HG03159 (cell line): ENCODE results near the gene KRTAP10-3.
"Not testable (repeated sequence)": the region's sequence is repeated elsewhere in the genome, so short reads cannot be mapped to it uniquely, and the experiment has no call there.

ENCODE experiments used
- ATAC-seq: cut with Tn5 transposase; IDR thresholded peaks from one replicate; pipeline ENCODE4 v1.9.1; 2021; ENCODE audit warnings: mild to moderate bottlenecking, moderate library complexity; ENCODE audit not compliant: unreplicated experiment

Gene KRTAP10-3

DNA sequence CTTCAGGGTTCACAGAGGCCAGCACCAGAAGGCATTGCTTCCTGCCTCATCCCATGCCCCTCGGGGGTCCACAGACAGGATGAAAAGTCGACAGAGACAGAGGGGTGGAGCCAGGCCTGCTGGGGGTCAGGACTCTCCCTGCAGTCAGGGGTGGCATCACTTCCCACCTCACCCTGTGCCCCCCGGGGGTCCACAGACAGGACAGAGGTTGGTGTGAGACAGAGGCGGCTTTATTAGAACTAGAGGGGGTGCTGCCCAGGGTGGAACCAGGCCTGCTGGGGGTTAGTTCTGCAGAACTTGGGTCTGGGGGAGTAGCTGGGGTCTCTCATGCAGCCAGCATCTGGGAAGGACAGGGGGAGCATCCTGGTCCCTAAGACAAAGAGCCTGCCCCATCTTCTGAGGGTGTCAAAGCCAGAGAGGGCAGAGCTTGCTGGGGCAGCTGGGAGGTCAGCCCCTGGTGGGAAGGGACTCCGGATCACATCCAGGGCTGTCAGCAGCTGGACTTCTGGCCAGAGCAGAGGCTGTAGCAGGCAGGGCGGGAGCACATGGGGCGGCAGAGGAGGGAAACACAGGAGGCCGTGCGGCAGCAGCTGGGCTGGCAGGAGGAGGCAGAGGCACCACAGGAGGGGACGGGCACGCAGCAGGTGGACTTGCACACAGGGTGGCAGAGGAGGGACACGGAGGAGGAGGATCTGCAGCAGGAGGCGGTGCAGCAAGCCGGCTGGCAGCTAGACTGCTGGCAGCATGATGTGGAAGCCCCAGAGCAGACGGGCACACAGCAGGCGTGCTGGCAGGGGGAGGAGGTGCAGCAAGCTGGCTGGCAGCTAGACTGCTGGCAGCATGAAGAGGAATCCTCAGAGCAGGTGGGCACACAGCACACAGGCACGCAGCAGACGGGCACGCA, 32.6 kb upstream of the KRTAP10-3 start:
- not testable (repeated sequence) for ATAC-seq

DNA sequence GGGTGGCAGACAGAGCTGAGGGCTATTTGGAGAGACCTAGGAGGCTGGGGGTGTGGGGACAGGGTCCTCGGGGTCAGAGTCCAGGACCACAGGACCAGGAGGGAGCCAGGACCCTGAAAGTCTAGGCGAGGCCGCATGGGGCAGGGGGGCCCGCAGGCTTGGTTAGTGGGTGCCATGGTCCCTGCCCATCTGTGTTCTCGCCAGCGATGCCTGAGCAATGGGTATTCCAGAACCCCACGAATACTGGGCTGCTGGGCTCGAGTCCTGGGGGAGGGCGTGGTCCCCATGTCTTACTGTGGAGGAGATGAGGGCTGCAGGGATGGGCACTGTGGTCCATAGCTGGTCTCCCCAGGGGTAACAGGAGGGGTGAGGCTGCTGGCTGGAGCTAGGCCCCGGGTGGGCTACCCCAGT, 31.7 kb upstream of the KRTAP10-3 start:
- ATAC-seq, result no peak

DNA sequence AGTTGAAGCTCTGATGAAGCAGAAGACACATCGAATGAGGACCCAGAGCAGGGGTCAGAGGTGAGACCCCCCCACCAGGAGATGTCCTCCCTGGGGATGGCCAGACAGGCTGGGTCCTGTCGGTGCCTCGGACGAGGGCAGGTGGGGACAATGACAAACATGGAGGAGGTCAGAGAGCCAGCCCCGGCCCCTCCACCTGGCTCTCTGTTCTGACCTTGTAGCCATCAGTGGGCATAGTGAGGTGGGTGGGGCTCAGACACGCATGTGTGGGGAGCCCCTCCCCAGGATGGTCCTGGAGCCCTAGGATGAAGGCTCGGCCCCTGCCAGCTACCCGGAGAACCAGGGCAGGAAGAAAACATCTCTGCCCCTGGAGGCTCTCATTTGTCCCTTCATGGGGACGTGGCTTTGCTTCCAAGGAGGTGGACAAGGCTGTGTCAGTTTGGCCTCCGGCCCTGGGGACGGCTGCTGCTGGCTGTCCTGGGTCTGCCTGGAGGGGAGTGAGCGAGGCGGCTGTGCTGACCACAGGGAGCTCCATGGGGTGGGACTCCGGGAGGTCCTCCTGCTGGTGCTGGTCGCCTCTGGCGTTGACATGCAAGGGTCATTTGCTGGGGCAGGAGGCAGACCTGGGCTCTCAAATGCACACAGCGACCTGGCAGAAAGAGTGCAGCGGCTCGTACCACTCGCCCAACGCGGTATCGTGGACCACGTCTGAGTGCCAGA, 31.2 kb upstream of the KRTAP10-3 start:
- no peak for ATAC-seq

DNA sequence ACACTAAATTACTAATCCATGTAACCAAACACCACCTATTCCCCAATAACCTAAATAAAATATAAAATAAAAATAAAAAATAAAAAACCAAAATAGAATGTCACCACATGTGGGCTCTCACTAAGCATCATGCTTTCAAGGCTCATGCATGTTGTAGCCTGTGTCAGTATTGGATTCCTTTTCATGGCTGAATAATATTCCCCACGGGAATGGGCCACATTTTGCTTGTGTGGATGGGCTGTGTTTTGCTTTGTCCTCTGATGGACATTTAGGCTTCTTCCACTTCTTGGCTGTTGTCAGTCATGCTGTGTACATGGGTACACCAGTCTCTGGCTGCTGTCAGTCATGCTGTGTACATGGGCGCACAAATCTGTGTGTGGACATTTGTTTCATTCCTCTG, 30.5 kb upstream of the KRTAP10-3 start:
- no peak for ATAC-seq

DNA sequence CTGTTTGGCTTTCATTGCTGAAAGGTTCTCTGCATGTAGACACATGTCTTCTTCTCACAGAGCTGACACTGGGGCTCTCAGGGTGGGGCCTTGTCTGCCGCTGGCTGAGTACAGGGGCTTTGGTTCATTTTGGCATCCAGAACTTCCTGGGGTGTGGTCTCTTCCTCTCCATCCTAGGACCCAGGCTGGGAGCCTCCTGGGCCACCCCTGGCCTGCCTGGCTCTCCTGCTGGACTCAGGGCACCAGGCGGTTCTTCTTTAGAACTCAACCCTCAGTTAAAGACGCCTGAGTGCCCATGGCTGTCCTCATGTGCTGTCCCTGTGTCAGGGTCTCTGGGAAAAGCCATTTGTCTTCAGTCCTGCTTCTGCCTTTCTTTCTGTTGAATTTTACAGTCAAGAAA, 27.3 kb upstream of the KRTAP10-3 start:
- no peak for ATAC-seq

DNA sequence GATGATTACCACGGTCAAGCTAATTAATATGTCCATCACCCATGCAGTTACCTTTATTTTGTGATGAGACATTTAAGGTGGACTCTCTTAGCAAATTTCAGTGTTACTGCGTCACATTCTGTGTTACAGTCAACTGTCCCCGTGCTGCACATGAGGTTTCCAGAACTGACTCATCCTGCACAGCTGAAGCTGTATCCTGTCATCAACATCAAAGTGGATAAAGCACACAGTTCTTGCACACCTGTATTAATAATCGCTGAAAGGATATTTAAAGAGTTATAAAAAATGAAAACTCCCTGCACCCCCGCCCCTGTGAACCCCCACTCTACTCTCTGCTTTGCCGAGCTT, 25.2 kb upstream of the KRTAP10-3 start:
- ATAC-seq, result no peak

DNA sequence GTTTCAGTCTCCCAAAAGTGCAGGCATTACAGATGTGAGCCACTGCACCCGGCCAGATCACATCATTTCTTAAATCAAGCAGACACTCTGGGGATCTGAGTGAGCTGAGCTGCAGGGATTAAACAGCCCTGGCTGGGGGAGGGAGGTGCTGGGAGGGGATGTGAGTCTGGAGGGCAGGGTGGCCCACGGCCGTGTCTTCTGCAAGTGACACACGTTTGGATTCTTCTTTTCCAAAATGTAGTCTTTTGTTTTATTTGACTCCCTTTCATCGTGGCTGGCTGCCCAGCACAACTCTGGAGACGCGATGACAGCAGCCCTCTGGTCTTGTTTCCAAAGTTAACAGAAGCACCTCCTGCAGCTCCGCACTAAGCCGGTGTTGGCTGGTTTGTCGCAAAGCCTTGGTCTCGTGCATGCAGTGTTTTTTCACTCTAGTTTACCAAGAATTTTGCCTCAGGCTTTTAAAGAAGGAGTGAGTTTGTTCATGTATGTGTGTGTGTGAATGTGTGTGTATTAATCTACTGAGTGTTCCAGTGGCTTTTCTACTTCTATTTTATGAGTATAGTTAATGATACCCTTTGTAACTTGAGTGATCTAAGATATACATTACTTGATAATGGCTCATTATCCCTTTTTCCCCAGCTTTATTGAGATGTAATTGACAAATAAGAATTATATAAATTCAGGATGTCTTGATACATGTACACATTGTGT, 24.6 kb upstream of the KRTAP10-3 start:
- no peak for ATAC-seq

DNA sequence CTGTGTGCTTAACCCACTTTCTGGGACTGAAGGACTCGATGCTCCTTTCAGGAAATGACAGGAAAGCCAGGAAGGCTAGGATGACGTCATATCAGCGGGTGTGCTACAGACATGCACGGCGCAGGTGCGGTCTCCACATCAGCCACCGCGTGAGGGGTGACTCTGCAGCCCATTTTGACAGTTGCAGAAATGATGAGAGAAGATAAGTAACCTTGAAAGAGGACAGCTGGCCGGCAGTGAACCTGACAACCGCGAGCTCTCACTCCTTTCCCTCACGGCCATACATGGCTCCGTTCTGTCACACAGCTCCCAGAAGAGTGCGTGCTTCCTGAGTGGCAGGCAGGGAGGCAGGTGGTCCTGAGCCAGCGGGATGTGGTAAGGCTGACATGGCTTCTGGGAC, 23.5 kb upstream of the KRTAP10-3 start:
- no peak for ATAC-seq

DNA sequence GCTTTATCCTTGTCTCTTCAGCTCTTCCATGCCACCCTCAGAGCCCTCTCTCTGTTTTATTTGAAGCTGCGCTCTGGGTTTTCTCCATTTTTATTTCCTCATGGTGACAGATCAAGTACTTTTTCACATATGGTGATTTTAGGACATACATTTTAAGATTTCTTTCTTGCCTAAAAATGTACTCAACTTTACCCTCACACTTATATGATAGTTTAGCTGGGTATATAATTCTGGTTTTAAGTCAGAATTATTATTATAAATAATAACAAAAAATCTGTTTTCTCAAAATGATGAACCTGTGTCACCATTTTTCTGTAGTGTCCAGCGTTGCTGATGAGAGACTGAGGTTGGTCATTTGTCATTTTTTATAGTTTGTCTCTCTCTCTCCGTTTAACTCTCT, 22.6 kb upstream of the KRTAP10-3 start:
- ATAC-seq, result no peak

DNA sequence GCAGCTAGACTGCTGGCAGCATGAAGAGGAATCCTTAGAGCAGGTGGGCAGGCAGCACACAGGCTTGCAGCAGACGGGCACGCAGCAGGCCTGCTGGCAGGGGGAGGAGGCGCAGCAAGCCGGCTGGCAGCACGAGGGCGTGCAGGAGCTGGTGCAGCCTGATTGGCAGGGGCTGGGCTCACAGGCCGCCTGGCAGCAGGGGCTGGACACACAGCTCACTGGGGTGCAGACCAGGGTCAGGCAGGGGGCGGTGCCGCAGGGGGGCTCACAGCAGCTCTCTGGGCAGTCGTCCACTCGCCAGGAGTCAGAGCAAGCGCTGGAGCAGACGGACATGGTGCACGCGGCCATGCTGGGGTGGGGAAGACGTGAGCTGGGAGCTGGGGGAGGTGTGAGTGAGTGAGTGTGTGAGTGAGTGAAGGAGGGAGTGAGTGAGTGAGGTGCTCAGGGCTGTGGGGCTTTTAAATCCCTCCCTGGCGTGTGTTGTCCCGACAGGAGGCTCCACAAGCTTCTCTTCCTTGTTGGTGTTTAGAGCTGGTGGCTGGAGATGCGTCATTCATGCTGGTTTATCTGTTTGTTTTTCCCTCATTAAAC, 21.7 kb upstream of the KRTAP10-3 start, which contains the start of gene KRTAP10-5:
Gene KRTAP10-5 (minus strand): TSS at position 374 of the 591 bp plus-strand sequence. CDS start 26 bp downstream, at position 348.
- not testable (repeated sequence) for ATAC-seq

DNA sequence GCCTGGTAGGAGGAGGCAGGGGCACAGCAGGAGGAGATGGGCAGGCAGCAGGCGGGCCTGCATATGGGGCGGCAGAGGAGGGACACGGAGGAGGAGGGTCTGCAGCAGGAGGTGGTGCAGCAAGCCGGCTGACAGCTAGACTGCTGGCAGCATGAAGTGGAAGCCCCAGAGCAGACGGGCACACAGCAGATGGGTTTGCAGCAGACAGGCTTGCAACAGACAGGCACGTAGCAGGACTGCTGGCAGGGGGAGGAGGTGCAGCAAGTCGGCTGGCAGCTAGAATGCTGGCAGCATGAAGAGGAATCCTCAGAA, 21.2 kb upstream of the KRTAP10-3 start:
- ATAC-seq, result no peak

DNA sequence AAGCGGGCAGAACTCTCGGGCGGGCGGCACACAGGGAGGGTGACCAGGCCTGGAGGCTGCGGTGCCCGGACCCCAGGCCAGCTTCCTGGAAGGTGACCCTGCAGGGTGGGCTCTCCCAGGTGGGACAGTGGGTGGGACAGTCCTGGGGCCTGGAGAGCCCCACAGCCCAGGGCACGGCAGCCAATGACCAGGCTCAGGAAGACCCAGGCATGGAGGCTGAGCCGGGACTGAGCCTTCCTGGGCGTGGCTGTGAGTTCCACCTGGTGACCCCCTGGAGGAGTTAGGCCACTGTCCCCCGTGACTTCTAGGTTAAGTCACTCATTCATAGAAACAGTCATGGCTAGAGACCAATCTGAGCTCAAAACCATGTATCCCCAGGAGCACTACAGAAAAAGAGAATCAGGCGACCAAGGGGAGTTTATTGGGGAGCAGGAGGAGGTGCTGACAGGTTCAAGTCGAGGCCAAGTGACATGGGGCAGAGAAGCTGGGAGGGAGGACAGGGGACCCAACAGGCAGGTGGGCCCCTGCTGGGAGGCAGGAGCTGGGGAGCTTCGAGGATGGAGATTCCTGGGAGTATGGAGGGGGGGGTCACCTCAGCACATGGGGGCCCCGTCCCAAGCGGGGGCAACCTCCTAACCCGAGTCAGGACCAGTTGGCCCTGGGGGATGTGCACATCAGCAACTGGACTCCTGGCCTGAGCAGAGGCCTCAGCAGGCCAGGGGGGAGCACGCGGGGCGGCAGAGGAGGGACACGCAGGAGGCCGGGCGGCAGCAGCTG, 20.6 kb upstream of the KRTAP10-3 start:
- ATAC-seq, result no peak

DNA sequence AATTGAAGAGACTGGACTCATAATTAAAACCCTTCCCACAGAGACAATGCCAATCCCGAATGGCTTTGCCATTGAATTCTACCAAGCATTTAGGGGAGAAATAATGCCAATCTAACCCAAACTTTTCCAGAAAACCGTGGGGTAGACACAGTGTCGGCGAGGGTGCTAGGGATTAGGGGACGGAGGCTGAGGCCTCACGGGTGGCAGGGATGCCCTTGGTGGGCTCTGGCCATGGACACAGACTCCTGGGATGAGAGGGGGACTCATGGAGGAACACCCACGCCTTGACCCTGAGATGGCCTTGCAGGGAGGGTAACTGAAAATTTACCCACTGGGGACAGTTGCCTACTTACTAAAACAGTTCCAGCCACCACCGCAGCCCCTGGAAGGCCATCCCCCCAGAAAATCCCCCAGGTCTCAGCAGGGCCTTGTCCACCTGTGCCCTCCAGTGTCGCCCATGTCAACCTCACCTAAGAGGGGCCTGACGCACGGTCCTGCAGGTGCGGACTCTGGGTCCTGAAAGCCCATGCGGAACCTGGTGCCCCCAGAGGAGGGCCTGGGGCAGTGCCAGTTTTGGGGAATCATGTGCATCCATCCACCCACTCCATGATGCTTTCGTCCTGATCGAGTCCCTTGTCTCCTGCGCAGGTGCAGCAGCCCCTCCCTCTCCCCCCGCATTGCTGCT, 19.9 kb upstream of the KRTAP10-3 start:
- no peak for ATAC-seq

DNA sequence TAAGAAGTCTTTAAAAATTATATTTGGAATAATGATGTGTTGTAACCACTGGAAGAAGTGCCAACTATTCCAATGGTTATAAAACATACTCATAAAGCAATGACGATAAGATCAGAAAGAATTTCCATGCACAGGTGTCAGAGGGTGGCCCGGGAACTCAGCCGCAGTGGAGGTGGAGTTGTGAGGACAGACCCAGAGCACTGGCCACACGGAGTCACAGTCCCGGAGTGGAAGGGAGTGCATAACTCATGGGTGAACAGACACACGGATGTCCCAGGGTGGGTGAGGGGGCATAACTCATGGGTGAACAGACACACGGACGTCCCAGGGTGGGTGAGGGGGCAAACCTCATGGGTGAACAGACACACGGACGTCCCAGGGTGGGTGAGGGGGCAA, 17.4 kb upstream of the KRTAP10-3 start:
- ATAC-seq, result no peak

DNA sequence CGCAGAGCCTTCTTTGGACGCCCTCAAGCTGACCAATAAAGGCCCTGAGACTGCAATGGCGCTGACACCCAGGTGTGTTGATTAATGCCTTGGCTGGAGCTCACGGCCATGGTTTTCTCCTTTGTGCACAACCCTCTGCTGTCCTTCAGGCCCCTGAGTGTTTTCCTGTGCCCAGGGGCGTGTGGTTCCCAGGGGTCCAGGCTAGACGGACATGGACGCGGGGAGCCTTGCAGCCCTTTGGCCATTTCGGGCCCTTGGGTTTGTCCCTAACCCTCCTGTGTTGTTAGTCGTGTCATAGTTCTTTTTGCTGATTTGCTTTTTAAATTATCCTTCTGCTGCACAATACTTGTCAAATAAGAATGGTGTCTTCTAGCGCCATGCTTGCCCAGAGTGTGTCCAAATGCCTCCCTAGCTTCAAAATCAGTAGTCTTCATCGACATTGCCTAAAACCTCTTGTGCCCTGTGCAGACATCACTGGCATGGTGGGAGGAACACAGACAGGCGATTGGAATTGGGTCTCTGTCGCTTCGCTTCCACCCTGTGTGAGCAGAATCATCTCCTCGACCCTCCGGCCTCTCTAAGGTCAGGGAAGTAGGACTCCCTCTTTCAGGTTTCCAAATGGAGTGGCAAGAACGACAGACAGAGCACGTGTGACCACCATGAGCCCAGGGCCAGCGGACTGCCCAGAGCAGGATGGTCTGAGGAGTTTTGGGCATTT, 16.9 kb upstream of the KRTAP10-3 start:
- ATAC-seq, result no peak

DNA sequence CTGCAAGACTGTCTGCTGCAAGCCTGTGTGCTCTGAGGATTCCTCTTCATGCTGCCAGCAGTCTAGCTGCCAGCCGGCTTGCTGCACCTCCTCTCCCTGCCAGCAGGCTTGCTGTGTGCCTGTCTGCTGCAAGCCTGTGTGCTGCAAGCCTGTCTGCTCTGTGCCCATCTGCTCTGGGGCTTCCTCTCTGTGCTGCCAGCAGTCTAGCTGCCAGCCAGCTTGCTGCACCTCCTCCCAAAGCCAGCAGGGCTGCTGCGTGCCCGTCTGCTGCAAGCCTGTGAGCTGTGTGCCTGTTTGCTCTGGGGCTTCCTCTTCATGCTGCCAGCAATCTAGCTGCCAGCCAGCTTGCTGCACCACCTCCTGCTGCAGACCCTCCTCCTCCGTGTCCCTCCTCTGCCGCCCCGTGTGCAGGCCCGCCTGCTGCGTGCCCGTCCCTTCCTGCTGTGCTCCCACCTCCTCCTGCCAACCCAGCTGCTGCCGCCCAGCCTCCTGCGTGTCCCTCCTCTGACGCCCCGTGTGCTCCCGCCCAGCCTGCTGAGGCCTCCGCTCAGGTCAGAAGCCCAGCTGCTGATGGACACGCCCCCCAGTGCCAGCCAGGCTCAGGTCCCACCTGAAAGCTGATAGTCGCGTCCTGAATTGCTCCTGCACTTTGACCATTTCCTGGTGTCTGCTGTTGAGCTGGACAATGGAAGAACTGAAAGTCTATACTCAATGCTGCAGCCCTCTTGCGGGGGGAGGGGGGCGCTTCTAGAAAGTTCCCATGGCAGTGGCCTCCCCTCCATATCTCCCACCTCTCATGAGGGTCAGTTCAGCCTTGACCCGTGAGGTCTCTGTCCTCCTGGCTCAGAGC, 16.1 kb upstream of the KRTAP10-3 start:
- ATAC-seq, result no peak

DNA sequence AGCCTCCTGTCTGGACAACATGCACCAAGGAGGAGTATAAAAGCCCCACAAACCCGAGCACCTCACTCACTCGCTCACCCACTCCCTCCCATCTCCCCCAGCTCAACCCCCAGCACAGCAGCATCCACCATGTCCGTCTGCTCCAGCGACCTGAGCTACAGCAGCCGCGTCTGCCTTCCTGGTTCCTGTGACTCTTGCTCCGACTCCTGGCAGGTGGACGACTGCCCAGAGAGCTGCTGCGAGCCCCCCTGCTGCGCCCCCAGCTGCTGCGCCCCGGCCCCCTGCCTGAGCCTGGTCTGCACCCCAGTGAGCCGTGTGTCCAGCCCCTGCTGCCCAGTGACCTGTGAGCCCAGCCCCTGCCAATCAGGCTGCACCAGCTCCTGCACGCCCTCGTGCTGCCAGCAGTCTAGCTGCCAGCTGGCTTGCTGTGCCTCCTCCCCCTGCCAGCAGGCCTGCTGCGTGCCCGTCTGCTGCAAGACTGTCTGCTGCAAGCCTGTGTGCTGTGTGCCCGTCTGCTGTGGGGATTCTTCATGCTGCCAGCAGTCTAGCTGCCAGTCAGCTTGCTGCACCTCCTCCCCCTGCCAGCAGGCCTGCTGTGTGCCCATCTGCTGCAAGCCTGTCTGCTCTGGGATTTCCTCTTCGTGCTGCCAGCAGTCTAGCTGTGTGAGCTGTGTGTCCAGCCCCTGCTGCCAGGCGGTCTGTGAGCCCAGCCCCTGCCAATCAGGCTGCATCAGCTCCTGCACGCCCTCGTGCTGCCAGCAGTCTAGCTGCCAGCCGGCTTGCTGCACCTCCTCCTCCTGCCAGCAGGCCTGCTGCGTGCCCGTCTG, 15.2 kb upstream of the KRTAP10-3 start, which contains the start of gene KRTAP10-4:
Gene KRTAP10-4 (plus strand): TSS at position 100 of the 827 bp plus-strand sequence. CDS start 30 bp downstream, at position 130.
- ATAC-seq, result not testable (repeated sequence)
